HepG2 (cell line): Measurements from ENCODE around the gene LAMC1. TPM values are rescaled to one million over a fixed set of nuclear protein-coding genes. Genes with fewer than 3 reads are reported as not detected.

ENCODE experiments used
- ARID3A ChIP-seq: IDR thresholded peaks from 2 replicates; pipeline ENCODE4 v1.6.1; 2012; ENCODE audit warnings: low read depth, low read length, improper control_type of control experiment
- ETS1 ChIP-seq: sonication (generic); formaldehyde crosslinking; IDR thresholded peaks from 2 replicates; pipeline ENCODE4 v1.4.0; 2020; ENCODE audit warnings: missing genetic modification reagents
- FOSL1 ChIP-seq: sonication (generic); formaldehyde crosslinking; IDR thresholded peaks from 2 replicates; pipeline ENCODE4 v1.9.0; 2021; ENCODE audit warnings: missing genetic modification reagents, borderline replicate concordance
- ZNF407 ChIP-seq: sonication (generic); formaldehyde crosslinking; IDR thresholded peaks from one replicate; pipeline ENCODE4 v1.5.1; 2020; ENCODE audit warnings: mild to moderate bottlenecking, missing genetic modification reagents; ENCODE audit errors: not compliant biosample characterization
- ZNF839 ChIP-seq: sonication (generic); formaldehyde crosslinking; IDR thresholded peaks from 2 replicates; pipeline ENCODE4 v1.4.0; 2020; ENCODE audit warnings: missing genetic modification reagents, mild to moderate bottlenecking, borderline replicate concordance
- polyA plus RNA-seq, 8 experiments: library from polyadenylated mRNA; depleted of rRNA in 3 of 8; stranded (reverse) in 7 of 8; unstranded in 1 of 8; fragments of >200 nt; fragmentation: Illumina TruSeq in 4 of 8; extraction: Trizol in 4 of 8; gene quantifications; 2 replicates each; pipeline versions ENCODE4 v1.2.1 to v1.2.3, GENCODE V29; 2011 to 2016; ENCODE audit warnings: low read depth in 4 of 8, missing spikeins in 1 of 8, mixed read lengths in 1 of 8; ENCODE audit not compliant: insufficient read depth in 1 of 8
- total RNA-seq, 5 experiments: library from RNA; depleted of rRNA; stranded (reverse); fragments of >200 nt; fragmentation: Illumina TruSeq; extraction: Trizol; gene quantifications; 2 replicates each; pipeline ENCODE4 v1.2.3, GENCODE V29; 2016; ENCODE audit warnings: low read depth in 1 of 5

LAMC1 gene
- total and polyA plus RNA-seq, 2 of the 13 experiments (the other 11 are each of a cell fraction or from before 2014, with no cell fraction given): 58.5 to 137 TPM

GRCh38 chr1:183030053-183030452 is 6.8 kb downstream of the LAMC1 start (continued):
- TF ChIP-seq ZNF407 (no peak), ARID3A (peak; percentile 67; the same call in 1 of the 2 replicates), FOSL1 (CRISPR knock-in tag) (no peak), ETS1 (no peak), ZNF839 (CRISPR knock-in tag) (no peak)
